ENCODE results near the gene B9D2.

The B9D2 gene

DNA sequence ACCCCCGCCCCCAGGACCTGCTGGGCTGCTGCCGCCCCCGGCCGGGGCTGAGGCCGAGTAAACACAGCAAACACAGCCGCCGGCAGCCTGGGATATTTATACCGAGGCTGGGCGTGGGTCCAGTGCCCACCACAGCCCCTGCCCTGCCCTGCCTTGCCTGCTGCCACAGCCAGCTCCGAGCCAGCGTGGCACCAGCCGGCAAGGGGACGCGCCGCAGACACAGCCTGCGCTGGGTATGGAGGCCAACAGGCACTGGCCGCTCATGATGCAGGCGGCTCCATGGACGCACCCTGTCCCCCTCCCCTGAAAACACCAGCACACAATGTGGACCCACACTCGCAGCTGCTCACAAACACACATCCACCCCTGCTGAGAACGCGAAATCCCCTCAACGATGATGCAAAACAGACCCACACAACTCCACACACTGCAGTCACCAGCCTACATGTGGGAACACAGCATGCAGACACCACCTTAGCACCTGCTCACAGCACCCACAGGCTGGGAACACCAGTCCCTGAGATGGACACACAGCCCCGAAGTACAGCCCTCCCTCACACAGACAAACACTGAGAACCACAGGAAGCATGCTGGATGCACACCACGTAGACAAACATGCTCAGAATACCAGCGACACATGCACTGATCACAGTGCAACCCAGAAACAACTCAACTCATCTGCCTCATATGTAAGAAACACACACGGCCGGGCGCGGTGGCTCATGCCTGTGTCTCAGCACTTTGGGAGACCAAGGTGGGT is 37.8 kb downstream of the B9D2 start:
- no peak for DNase-seq

DNA sequence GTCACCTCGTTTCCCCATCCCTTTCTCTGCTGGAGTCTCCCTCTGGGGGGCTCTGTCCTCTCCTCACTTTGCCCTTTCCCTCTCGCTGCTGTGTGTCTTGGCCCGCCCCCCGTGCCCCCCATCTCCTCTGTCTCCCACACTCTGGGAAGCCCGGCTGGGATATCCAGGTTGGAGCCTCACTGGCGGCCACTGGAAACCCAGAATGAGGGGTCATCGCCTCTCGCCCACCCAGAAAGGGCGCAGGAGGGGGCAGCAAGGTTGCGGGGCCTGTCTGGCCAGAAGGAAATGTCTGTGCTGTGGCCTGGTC is 38.4 kb downstream of the B9D2 start:
- DNase-seq = no peak

DNA sequence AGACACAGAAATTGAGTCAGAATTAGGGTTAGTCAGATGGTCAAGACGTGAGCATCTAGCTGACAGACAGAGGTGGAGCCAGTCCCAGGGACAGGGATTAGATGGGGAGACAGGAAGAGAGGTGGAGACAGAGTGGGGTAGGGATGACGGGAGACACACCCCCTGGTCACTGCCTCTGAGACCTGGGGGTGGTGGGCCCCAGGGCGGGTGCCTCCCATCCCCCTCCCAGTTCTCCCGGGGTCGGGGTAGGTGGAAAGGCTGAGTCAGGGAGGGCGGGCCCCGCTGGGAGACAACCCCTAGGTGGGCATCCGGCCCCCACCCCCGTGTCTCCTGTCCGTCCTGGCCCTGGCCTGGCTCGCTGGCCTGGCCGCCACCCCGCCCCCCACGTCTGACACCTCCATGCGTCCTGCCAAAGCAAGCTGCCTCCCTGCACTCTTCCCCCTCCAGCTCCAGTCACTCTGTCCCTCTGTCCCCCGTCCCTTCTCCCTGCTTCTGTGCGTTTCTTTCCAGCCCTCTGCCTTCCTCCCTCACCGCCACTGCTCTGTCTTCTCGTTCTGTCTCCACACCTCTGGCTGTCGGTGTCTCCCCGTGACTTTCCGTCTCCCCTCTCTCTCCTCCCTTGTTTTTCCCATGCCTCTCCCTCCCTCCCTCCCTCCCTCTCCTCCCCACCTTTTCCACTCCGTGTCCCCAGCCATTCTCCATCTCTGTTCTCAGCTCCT is 38.9 kb downstream of the B9D2 start:
- DNase-seq = no peak

DNA sequence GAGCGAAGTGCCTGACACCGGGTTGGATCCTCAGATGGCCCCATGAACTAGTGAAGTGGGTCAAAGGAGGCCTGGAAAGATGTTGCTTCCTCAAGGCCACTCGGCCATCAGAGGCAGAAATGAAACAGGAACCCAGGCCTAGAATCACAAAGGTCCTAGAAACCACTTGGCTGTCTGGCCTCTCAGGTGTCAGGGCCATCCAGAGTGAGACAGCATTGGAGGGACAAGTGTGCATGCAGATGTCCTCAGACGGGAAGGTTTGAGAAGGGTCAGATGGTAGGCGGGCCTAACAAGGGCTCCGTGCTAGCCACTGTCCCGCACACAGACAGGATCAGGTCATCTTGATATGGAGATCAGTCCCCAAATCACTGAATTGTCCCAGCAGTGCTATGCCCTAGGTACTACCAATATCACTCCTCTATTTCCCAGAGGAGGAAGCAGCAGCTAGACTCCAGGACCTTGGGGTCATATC is 39.7 kb downstream of the B9D2 start:
- DNase-seq = no peak

DNA sequence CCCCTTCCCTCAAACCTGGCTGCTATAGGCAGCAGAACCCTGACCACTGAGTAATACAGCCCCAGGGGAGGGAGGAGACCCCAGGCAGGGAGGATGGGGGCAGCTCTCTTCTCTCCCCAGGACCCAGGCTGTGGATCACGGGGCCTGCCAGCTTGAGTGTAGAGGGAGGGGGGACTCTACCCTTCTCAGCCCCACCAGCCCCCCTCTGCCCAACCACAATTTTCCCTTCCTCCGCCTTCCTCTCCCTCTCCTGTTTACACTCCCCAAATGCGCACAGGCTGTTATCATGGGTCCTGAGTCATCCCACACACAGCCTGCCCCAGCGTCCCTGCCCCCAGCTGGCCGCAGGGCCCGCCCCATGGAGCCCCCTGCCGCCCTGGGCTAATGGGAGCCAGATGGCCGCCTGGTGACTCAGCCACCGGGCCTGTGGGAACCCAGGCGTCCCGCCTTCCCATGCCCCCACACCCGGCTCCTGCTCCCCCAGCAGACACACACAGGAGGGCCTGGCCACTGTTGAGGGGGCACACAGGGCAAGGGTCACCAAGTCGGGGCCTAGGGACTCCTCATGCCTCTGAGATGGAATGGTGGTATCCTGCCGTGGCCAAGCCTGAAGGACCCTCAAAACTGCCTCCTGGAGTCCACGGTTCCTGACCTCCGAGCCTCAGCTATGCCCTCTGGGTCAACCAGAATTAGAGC is 40.4 kb downstream of the B9D2 start:
- DNase-seq = no peak

DNA sequence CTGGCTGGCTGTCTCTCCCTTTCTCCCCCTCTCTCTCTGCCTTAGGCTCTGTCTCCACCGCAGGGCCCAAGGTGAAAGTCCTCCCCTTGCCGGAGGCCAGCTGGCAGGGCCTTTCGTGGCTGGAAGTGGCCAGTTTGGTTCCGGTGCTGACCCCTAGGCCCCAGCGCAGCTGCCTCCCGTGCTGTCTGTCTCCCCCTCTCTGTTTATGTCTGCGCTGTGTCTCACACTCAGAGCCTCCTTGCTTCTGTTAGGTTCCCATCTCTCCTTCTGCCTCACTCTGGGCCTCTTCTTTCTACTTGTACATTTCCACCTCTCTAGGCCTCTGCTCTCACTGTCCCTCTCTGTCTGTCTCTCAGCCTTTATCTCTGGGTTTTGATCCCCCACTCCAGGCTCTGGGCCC is 40.9 kb downstream of the B9D2 start:
- DNase-seq = no peak

DNA sequence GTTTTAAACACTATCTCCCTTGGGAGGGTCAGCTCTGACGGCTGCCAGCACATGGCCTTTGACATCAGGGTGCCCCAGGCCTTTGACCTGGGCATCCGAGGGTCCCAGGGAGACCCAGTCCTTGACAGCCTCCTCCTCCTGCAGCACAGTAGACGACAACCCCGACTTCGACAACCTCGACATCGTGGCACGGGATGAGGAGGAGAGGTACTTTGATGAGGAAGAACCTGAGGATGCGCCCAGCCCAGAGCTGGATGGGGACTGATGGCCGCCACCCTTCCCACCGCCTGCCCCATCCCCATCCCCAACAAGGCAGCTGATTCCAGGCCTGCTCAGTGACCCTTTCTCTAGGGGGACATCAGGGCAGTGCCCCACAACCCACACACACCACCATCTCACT is 41.5 kb downstream of the B9D2 start:
- DNase-seq = no peak

DNA sequence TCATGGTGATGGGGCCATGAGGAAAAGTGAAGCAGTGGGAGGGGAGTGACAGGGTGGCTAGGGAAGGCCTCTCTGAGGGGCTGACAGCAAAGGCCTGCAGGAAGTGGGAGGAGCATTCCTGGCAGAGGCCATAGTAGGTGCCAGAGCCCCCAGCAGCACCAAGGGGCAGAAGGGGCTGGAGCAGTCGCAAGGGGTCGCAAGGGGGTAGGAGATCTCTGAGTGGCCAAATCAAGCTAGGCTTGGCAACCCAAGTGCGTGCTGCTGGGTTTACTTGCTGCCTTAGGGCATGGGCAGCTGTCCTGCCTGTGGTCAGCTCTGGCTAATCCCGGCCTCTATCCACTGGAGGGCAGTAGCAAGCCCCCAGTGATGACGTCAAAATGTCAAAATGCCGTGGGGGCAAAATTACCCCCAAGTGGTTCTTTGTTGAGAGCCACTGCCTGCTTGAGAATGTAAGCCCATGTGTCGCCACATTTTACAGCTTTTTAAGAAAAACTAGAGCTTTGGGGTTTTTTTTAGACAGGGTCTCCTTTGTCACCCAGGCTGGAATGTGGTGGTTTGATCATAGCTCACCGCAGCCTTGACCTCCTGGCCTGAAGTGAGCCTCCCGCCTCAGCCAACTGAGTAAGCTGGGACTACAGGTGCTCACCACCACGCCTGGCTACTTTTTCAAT is 42.2 kb downstream of the B9D2 start:
- DNase-seq = peak in 1 of 2 experiments; percentile 5

DNA sequence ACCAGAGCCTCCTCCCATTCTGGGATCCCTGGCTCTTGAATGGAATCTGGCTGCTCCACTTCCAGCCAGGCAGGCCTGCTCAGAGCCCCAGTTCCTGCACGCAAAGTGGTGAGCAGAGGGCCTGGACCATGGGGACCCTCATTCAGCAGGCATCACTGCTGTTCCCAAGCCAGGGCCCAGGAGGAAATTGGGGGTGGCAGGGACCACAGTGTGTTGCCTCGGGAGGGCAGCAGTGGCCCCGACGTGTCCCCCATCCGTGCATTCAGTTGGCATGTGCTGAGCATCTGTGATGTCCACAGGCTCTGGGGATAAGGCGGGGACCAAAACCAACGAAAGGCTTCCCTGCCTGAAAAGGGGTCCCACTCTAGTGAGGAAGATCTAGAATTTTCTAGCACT is 42.7 kb downstream of the B9D2 start:
- DNase-seq = no peak

DNA sequence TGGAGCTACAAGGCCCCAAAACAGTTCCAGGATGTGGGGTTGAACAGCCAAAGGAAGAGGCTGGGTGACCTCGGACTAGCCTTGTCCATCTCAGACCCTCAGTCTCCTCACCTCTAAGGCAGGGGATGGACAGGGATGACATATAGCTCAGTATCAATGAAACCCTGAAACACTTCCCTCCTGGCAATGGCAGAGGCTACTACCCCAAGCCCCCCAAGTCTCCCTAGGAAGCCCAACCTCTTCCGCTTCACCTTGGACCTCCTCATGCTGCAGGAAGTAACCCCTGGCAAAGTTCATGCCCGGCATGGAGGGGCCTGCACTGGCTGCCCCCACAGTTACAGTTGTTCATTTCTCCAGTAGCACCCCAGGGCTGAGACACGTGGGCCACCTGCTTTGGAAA is 43.4 kb downstream of the B9D2 start:
- no peak for DNase-seq

DNA sequence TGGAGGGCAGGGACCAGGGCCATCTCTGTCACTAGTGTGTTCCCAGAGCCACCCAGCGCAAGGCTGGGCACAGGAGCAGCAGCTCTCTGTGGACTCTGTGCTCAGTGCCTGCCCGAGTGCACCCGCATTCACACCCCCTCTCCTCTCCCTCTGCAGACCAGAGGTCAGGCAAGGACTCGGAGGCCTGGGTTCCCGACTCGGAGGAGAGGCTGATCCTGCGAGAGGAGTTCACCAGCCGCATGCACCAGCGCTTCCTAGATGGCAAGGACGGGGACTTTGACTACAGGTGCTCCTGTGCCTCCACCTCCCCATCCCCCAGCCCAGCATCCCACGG is 43.8 kb downstream of the B9D2 start:
- DNase-seq = no peak

DNA sequence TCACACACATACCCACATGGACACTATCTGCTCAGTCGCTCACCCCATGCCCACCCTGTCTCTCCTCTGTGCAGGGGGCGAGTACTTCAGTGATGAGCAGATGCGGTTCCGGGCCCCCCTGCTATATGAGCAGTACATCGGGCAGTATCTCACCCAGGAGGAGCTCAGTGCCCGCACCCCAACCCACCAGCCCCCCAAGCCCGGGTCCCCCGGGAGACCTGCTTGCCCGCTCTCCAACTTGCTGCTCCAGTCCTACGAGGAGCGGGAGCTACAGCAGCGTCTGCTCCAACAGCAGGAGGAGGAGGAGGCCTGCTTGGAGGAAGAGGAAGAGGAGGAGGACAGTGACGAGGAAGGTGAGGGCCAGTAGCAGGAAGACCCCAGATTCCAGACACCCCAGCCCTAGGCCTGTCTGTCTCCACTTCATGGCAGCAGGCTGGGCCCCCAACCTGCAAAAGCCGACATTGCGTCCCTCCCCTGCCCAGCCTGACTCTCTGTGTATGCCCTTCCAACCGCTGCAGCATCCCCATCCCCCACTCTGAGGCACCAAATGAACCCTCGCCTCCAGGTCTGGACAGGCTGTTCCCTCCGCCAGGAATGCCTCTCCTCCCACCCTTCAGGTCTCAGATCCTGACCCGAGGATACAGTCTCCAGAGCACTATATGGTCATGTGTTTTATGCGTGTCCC is 44.3 kb downstream of the B9D2 start:
- DNase-seq = no peak

DNA sequence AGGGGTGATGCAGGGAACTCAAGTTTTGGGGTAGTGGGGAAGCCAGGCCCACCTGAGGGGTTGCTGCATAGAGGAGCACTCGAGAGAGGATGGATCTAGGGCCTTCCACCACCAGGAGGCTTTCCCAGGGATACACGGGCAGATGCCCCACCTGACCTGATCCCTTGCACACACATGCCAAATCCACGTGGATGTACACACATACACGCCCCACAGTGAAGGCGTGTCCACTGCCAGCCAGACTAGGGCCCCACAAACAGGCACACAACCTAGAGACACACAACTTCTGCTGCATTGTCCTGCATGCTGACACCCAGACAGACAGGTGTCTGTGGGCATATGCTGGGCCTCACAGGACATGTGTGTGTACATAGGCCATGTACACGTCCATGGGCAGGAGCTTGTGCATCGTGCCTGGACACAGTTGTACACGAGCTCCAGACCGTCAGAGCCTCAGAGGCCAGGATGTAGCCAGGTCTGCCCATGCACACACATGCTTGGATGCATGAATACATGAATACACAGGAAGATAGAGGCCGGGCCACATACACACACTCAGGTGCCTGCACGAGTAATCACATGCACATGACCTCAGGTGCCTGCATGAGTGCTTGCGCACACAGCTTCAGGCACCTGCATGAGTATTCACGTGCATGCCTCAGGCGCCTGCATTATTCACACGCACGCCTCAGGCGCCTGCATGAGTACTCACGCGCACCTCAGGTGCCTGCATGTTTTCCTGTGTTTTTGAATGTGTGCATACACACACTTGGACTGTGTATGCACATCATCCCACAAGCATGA is 45.1 kb downstream of the B9D2 start:
- no peak for DNase-seq

DNA sequence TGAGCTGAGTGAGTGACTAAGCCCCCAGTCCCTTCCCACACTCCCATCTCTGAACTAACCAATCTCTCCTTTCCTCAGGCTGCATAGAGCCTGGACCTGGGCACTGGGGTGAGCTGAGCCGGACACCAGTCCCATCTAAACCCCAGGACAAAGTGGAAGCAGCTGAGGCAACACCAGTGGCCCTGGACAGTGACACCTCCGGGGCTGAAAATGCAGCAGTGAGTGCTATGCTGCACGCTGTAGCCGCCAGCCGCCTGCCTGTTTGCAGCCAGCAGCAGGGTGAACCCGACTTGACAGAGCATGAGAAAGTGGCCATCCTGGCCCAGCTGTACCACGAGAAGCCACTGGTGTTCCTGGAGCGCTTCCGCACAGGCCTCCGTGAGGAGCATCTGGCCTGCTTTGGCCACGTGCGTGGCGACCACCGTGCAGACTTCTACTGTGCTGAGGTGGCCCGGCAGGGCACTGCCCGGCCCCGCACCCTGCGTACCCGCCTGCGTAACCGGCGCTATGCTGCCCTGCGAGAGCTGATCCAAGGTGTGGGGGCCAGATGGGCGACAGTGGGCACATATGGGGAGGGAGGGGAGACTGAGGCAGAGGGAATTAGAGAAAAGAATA is 47.5 kb downstream of the B9D2 start:
- DNase-seq = no peak

DNA sequence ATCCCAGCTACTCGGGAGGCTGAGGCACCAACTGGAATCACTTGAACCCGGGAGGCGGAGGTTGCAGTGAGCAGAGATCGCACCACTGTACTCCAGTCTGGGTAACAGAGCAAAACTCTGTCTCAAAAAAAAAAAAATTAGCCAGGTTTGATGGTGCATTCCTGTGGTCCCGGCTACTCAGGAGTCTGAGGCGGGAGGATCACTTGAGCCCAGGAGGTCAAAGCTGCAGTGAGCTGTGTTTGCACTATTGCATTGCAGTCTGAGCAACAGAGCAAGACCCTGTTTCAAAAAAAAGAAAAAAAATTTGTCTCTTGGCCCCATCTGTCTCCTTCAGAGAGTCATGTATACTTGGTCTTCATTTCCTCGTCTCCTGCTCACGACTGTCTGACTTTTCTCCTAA is 52.3 kb downstream of the B9D2 start:
- DNase-seq = no peak

DNA sequence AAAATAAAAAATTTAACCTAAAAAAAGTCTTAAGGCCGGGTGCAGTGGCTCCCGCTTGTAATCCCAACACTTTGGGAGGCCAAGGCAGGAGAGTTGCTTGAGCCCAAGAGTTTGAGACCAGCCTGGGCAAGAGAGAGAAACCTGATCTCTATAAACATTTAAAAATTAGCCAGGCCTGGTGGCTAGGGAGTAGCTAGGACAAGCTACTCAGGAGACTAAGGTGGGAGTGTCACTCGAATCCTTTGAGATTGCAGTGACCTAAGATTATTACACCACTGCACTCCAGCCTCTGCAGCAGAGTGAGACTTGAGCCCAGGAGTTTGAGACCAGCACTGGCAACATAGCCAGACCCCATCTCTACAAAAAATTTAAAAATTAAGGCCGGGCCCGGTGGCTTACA is 52.9 kb downstream of the B9D2 start:
- no peak for DNase-seq

DNA sequence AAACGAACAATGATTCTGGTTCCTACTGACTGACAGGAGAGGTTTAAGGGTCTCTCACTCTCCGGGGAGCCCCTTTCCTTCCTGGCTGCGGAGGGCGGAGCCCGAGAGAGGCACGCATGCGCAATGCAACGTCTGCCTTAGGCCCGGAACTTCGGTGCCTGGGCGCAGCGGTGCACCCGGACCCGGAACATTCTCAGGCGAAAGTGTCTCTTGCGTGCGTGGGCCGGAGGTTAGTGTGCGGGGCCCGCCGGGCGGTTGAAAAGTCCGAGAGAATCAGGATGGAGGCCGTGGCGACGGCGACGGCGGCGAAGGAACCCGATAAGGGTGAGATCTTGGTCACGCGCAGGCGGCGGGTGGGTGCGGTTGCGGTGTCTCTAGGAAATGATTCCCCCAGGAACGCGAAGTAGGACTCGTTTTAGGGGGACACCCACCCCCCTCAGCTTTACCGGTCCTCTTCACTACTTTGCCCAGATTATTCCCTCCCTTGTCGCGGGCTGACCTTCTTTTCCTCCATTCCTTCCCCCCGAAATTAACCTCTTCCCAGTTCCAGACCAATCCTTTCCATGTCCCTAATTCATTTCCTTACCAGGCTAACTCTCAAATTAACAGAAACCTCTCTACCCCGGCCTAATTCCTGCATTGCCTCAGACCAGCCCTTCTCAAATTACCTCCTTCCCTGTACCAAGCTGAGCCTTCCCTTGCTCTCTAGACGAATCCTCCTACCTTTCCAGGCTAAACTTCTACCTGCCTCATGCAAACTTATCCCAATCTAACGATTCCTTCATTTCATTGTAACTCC is 53.7 kb downstream of the B9D2 start, which contains the start of gene CCDC97:
CCDC97 (plus strand) TSS at position 140 of the 799 bp plus-strand sequence; CDS start at position 279, 139 bp downstream.
- peak; percentile 78 to 85 for DNase-seq

DNA sequence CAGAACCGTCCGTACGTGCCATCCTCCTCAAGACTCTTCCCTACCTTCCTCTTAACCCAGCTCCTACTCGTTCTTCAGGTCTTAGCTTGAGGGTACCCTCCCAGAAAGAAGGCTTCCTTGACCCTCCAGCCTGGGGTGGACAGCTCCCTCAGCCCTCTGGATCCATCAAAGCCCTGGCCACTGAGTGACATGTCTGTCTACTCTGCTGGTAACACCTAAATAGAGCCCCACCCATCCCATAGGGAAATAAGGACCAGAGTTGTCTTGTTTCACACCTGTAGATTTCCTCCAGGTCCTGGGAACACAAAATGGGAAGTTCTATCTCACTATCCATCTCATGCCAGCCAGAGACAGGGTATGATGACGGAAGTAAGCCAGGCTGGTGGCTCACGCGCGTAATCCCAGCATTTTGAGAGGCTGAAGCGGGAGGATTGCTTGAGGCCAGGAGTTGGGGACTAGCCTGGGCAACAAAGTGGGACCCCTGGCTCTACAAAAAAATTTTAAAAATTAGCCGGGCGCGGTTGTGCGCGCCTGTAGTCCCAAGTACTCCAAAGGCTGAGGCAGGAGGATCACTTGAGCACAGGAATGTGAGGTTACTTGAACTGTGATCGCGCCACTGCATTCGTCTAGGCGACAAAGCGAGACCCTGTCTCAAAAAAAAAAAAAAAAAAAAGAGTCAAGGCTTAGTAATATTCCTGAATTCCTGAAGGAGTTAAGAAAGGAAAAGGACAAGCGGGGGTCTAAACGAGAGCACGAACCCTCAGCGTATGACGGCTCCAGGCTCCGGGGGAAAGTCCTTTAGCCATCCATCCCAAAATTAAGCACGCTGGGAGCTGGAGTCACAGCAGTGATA is 54.5 kb downstream of the B9D2 start:
- DNase-seq = no peak

DNA sequence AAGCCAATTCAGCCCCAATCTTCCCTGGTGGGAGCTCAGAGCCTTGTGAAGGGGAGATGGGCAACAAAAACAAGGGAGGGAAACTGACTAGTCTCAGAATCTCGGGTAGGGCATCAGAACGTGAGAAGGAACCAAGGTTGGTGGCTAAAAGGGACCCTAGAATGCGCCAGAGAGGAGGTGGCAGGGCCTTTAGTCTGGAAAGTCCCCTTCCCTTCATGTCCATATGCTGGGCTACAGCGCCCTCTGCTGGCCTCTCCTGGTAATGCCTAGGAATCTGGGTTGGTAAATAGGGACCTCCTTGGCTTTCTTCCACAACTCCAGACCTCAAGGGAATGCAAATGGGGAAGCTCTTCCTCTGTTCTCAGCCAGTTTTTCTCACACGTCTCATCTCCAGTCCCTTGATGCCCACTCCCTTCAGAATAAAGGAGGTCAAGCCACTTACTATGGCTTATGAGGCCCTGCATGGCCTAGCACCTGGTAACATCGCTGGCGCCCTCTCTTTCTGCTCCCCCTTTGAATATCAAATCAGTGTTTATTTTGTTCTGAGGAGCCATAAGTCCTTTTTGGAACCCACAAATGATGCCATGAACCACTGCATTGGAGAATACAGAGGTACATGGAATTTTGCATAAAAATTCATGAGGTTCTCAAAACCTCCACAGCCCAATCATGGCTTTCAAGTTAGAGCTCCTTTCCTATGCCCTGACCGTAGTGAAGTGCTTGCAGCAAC is 55.3 kb downstream of the B9D2 start:
- DNase-seq = peak; percentile 65 to 71

Measured in AML-193 (cell line).